CD4-positive, alpha-beta T cell treated with Interleukin-2 at 100 ng/mL for 4 hours (primary cell): ENCODE measurements around the gene SIGLEC12.
"Not testable (repeated sequence)": the region's sequence is repeated elsewhere in the genome, so short reads cannot be mapped to it uniquely, and the experiment has no call there.

Experiments
- DNase-seq: peaks from one replicate; pipeline ENCODE4 v3.0.0-alpha.2; 2020; ENCODE audit warnings: low spot score

Gene SIGLEC12

GRCh38 chr19:51479531-51480331 lies 21.9 kb downstream of the SIGLEC12 start:
- DNase-seq: no peak

- no peak for DNase-seq
Measured at GRCh38 chr19:51478381-51479234, 23.0 kb downstream of the SIGLEC12 start, which contains the start of gene CEACAM18. CEACAM18 (plus strand) TSS chr19:51478539.

- no peak for DNase-seq
Measured at GRCh38 chr19:51477344-51477743, 24.3 kb downstream of the SIGLEC12 start.

GRCh38 chr19:51476164-51476563 lies 25.4 kb downstream of the SIGLEC12 start:
- DNase-seq: no peak

DNA sequence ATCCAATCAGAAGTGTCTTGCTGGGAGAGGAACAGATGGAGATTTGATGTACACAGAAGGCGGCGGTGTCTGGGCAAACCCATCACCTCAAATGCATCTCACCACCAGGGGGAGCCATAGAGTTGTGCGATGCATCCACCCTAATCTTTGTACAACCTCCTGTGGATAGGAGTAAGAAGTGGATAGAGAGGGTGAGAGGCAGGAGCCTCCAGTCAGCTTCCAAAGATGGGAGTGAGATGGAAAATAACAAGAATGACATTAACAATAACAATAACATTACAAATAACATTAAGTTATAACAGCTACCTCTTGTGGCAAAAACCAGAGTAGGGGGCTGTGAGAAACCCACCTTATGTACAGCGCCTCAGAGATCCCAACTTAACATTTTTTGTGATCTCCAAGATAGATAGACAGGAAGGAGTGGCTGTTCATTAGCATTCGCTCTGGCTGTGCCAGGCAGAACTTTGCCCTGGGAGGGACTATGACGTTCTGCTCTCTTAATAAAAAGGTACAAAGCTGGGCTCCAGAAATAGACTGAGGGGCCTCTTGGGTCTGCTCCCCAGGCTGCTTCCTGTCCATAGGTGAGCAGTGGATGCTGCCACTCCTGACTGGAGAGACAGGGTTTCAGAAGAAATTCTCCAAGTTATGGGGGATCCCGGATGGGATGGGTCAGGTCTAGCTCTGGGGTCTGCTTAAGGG lies 28.4 kb downstream of the SIGLEC12 start:
- peak; percentile 76 for DNase-seq

DNA sequence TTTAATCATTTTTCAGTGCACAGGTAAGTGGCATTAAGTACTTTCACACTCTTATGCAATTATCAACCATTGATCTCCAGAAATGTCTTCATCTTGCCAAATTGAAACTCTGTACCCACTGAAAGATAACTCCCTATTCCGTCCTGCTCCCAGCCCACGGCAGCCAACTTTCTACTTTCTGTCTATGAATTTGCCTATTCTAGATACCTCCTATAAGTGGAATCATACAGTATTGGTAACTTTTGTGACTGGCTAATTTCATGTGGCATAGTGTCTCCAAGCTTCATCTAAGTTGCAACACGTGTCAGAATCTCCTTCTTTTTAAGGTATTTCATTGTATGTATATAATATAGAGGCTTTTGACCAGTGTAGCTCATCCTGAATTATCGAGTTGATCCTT lies 29.0 kb downstream of the SIGLEC12 start:
- no peak for DNase-seq

- DNase-seq: no peak
Measured at GRCh38 chr19:51471527-51471926, 30.1 kb downstream of the SIGLEC12 start.

GRCh38 chr19:51470966-51471365 lies 30.6 kb downstream of the SIGLEC12 start:
- DNase-seq: no peak

- DNase-seq: no peak
Measured at GRCh38 chr19:51469629-51470028, 32.0 kb downstream of the SIGLEC12 start.

DNA sequence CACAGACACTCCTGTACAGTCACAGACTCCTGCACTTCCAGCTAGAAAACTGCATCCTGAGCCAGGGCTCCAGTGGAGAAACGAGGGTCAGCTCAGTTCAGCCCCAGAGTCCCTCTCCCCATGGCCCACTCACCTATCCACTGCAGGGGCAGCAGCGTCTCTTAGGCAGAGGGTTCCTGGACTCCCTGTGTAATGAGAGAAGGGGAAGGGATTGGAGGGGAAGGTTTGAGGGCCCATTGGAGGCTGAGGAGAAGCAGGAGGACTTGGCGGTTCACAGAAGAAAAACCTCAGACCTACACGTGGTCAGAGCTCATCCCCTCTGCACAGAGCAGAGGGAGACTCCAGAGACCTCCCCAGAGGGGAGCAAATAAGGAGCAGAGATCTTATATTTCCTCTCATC lies 32.4 kb downstream of the SIGLEC12 start:
- DNase-seq: no peak

- DNase-seq: no peak
Measured at GRCh38 chr19:51468545-51468920, 33.1 kb downstream of the SIGLEC12 start.

DNA sequence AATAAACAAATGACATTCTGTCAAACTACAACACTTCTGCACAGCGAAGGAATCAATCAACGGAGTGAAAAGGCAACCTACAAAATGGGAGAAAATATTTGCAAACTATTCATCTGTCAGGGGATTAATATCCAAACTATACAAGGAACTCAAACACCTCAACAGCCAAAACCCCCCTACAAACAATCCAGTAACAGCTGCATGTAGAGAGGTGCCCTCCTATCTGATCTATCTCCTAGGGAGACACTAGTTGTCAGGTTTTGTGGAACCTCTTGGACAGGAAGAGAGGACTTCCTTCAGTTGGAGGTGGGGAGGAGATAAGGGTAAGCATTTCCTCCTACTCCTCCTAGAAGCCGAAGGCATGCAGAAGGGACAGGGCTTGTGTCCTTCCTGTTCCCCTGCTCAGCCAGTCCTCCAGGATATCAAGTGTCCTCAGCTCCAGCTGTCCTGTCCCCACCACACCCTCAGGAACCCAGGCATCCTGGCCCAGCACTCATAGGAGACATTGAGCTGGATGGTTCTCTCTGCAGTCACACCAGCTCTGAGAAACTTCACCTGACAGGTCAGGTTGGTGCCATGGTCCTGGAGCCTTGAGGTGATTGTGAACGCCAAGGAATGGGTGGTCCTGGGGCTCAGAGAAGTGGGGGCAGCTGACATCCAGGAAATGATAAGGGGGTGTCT lies 33.6 kb downstream of the SIGLEC12 start:
- DNase-seq: no peak

DNA sequence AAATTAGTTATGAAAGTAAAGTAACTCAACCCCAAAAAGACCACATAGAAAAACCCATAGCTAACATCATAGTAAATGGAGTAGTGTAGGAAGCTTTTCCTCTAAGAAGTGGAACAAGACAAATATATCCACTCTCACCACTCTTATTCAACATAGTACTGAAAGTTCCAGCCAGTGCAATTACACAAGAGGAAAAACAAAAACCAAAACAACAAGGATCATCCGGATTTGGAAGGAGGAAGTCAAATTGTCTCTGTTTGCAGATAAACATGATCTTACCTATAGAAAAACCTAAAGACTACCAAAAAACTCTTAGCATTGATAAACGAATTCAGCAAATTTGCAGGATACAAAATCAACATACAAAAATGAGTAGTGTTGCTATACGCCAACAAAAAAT lies 34.9 kb downstream of the SIGLEC12 start:
- no peak for DNase-seq

DNA sequence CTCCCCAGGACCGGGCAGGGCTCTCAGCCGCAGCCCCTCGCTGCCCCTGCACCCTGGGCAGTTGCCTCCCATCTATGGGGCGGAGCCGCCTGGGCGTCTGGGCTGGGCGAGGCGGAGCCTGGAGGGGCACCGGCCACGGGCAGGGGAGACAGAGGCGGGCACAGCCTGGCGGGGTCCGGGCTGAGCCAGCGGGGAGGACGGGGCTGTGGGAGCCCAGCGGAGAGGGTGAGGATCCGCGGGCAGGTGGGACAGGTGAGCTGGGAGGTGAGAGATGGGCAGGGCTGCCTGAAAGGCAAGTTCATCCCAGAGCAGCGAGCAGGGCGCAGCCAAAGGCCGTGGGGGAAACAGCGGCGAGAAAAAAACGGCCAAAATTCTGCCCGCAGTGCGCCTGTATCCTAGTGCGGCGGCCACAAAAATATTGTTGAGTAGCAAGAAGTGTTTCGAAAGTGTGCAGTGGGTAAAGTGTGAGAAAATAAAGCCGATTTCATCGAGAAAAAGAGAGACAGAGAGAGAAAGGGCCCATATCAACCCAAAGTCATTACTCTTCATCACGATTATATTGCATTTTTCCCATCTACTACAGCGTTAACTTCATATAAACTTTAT lies 37.5 kb downstream of the SIGLEC12 start:
- not testable (repeated sequence) for DNase-seq

GRCh38 chr19:51462681-51463080 lies 38.9 kb downstream of the SIGLEC12 start:
- DNase-seq: no peak

- no peak for DNase-seq
Measured at GRCh38 chr19:51462276-51462675, 39.3 kb downstream of the SIGLEC12 start.

DNA sequence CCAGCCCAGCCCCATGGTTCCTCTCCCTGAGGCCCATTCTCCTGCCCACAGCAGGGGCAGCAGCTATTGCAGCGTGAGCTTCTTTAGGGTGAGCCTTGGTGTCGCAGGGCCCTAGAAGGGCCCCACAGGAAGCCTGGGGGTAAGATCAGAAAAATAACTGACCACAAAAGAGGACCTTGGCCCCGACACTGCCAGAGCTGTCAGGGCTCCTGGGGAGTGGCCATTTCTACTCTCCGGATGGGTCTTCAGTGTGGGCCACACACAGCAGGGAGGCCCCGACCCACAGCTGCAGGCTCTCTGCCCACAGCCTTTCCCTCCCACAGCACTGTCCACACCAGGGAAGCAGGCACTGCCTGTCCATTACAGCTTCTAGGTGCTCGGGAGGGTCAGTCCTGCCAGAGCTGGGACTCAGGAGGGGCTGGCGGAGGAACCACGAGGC lies 39.9 kb downstream of the SIGLEC12 start:
- no peak for DNase-seq

- no peak for DNase-seq
Measured at GRCh38 chr19:51460164-51460992, 41.2 kb downstream of the SIGLEC12 start.

DNA sequence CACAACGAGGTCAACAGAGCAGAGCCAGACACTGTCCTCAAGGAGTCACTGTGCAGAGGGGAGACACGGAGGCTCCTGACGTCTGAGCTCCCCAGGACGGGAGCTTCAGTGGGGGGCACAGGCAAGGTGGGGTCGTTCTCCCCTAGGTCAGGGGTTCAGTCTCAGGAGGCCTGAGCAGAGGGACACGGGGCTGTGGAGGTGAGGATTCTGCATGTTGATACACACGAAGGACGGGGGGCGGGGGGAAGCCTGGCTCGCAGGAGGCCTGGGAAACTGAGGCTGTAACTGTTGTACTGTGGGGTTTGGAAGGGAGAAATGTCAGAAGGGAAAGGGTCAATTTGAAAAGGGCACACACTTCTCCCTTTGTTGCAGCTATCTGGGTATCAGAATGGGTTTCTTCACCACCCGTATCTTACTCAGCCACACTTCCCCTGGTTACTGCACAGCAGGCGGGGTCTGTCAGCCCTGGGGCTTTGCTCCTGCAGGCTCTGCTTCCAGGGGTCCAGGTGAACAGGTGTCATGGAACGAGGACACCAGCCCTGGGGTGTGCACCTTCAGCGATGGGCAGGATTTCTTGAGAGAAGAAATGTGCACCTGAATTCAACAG lies 42.6 kb downstream of the SIGLEC12 start:
- DNase-seq: no peak

DNA sequence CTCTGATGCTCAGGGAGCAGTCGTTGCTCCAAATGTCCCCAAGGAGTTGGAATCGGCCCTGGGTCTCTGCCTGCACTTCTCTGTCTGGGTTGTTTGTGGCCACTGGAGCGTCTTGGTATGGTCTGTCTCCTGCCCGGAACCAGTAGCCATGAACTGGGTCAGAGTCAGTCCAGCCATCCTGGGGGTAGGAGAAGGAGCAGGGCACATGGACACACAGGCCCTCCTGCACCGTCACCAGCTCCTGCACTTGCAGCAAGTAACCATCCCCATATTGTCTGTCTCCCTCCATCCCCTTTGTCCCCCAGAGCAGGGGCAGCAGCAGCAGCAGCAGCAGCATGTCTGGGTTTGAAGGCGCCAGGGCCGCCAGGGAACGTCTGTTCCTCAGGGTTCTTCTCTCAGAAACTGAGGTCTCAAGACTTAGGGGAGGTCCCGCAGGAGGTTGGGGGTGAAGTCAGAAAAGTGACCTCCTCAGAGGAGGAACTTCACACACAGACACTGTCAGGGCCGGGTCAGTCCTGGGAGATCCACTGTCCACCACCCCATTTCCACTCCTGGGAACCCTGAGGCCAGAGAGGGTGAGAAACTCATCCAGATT lies 43.5 kb downstream of the SIGLEC12 start, which contains the start of gene SIGLEC8:
TSS of gene SIGLEC8 (minus strand) at position 404 of the 595 bp plus-strand sequence. CDS start at position 337, 67 bp downstream.
- DNase-seq: no peak
